Hepatocyte (in vitro differentiated cells): ENCODE results near the gene DPAGT1.

Experiments
- CTCF ChIP-seq: fragments of 200-600 bp; sonication (generic); IDR thresholded peaks from 2 replicates; pipeline ENCODE4 v1.5.1; 2016; ENCODE audit warnings: antibody characterized with exemption, mild to moderate bottlenecking; ENCODE audit not compliant: poor library complexity
- EZH2 ChIP-seq: fragments of 200-600 bp; sonication (generic); IDR thresholded peaks from 2 replicates; pipeline ENCODE4 v1.6.1; 2016; ENCODE audit warnings: antibody characterized with exemption, mild to moderate bottlenecking, borderline replicate concordance

GRCh38 chr11:119047205-119047604, 54.4 kb downstream of the DPAGT1 start:
- no peak for TF ChIP-seq CTCF
- TF ChIP-seq EZH2: no peak
